Measurements from ENCODE around the gene ELL. TPM values are rescaled to one million over a fixed set of nuclear protein-coding genes. Genes with fewer than 3 reads are reported as not detected.
A peak's percentile ranks its signal among the peaks of the same experiment; 100 is the strongest.

Gene ELL
- total and polyA plus RNA-seq, 2 donors from 2014 or later: 5.7 to 25.2 TPM

DNA sequence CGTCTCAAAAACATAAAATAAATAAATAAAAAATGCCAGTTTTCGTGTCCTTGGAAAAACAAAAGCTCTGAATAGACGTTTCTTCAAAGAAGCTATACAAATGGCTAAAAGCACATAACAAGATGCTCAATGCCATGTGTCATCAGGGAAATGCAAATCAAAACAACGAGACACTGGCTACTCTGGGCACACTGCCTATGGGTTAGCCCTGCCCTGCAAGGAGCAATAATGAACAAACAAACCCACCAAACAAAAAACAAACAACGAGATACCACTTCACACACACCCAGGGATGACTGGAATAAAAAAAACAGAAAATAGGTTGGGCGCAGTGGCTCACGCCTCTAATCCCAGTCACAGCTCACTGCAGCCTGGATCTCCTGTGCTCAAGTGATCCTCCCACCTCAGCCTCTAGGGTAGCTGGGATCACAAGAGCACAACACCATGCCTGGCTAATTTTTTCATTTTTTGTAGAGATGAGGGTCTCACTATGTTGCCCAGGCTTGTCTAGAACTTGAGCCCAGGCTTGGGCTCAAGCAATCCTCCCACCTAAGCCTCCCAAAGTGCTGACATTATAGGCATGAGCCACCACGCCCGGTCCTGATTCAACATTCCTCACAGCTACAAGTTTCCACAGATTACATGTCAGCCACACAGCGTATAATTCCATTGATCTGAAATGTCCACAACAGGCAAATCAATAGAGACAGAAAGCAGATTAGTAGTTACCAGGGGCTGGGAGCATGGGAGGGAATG, 68.4 kb downstream of the ELL start:
- Histone ChIP-seq H3K4me1 (ENCODE audit: control insufficient read depth in 2 of 3, insufficient read depth in 2 of 3, low read depth in 1 of 3, low read length in 3 of 3) (peaks cover 0 to 14% (median 4%) of the 10 kb centered on the region in 3 donors), H3K36me3 (ENCODE audit: control insufficient read depth in 2 of 3, insufficient read depth in 3 of 3, low read length in 3 of 3) (peaks cover 0 to 25% (median 23%) of the 10 kb centered on the region in 3 donors), H3K9me3 (ENCODE audit: control insufficient read depth in 2 of 3, insufficient read depth in 1 of 3, low read length in 3 of 3) (no peaks in the 10 kb centered on the region), H3K4me3 (ENCODE audit: low read length in 3 of 3) (no peak overlapping the region), H3K9ac (ENCODE audit: low read length in 3 of 3) (no peak overlapping the region), H3K27ac (ENCODE audit: low read depth in 2 of 2, low read length in 2 of 2) (no peak overlapping the region), H3K27me3 (ENCODE audit: control insufficient read depth, insufficient read depth, low read length) (no peaks in the 10 kb centered on the region)
- DNase-seq (no peak), FAIRE-seq (no peak)
- TF ChIP-seq, protein P1, sequence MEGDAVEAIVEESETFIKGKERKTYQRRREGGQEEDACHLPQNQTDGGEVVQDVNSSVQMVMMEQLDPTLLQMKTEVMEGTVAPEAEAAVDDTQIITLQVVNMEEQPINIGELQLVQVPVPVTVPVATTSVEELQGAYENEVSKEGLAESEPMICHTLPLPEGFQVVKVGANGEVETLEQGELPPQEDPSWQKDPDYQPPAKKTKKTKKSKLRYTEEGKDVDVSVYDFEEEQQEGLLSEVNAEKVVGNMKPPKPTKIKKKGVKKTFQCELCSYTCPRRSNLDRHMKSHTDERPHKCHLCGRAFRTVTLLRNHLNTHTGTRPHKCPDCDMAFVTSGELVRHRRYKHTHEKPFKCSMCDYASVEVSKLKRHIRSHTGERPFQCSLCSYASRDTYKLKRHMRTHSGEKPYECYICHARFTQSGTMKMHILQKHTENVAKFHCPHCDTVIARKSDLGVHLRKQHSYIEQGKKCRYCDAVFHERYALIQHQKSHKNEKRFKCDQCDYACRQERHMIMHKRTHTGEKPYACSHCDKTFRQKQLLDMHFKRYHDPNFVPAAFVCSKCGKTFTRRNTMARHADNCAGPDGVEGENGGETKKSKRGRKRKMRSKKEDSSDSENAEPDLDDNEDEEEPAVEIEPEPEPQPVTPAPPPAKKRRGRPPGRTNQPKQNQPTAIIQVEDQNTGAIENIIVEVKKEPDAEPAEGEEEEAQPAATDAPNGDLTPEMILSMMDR (IDR thresholded peaks at IDR 0.05; ENCODE audit: borderline replicate concordance, extremely low read depth, insufficient read depth): no peak
- intact Hi-C loops (cut with DNase I): no loop called here

DNA sequence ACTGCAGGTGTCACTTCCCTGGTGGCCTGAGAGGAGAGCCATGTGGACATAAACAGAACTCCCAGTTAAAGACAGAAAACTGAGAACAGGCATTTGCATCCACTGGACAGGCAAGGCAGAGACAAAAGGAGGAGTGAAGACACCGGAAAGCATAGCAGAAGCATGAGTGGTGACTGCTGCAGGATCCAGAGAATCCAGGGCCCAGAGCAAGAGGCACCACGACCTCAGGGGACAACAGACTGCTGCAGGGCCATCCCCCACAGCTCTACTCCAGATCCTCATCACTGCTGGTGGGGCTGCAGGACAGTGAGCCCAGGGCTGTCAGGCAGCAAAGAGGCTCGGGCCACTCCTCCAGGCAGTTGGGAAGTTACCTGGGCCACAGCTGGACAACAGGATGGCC, 69.5 kb downstream of the ELL start:
- TF ChIP-seq, protein P1 (IDR thresholded peaks at IDR 0.05; ENCODE audit: borderline replicate concordance, extremely low read depth, insufficient read depth): no peak
- Histone ChIP-seq H3K36me3 (ENCODE audit: control insufficient read depth in 2 of 3, insufficient read depth in 3 of 3, low read length in 3 of 3) (peaks cover 0 to 22% (median 16%) of the 10 kb centered on the region in 3 donors), H3K4me3 (ENCODE audit: low read length in 3 of 3) (no peak overlapping the region), H3K9ac (ENCODE audit: low read length in 3 of 3) (no peak overlapping the region), H3K27me3 (ENCODE audit: control insufficient read depth, insufficient read depth, low read length) (no peaks in the 10 kb centered on the region), H3K27ac (ENCODE audit: low read depth in 2 of 2, low read length in 2 of 2) (no peak overlapping the region), H3K4me1 (ENCODE audit: control insufficient read depth in 2 of 3, insufficient read depth in 2 of 3, low read depth in 1 of 3, low read length in 3 of 3) (peaks cover 0 to 7% (median 0%) of the 10 kb centered on the region in 3 donors), H3K9me3 (ENCODE audit: control insufficient read depth in 2 of 3, insufficient read depth in 1 of 3, low read length in 3 of 3) (no peaks in the 10 kb centered on the region)
- intact Hi-C loops (cut with DNase I): no loop called here
- DNase-seq: no peak
- no peak for FAIRE-seq

DNA sequence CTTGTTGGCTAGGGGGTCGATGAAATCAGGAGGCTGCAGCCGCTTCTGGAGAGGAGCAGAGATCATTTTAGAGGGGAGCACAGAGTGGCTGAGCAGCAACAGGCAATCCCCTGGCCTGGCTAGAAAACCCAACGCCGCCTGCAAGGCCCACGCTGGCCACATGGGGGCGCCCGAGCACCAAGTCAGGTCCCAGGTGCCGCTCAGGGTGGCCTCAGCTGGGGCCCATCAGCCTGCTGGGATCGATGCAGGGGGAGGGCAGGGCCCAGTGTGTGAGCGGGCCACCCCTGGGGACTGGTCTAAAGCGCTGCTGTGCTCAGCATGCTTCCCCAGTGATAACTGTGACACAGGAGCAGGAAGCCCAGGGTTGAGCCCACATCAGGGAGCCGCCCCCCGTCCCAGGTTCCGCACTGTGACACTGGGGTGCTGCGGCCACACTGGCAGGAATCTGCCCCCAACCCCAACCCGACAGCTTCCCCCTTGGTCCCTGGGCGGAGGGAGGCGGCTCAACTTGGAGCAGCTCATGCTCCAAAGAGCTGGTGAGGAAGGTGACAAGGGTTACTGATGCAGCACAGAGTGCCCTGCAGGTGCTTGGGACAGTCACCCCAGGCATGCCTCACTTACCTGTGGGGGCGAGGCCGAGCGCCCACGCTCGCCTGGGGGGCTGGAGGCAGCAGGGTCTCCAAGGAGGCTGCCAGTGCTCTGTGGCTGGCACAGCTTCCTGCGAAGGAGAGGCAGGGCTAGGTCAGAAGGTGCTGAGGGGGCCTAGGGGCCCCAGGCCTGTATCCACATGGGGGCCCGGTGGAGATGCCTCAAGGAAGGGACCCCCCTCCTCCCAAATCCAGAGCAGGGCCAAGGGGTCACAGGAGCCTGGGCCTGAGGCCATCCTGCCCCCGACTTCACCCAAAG, 70.7 kb downstream of the ELL start:
- no peak overlapping the region for H3K4me3 ChIP-seq (ENCODE audit: low read length in 3 of 3)
- H3K27ac ChIP-seq (ENCODE audit: low read depth in 2 of 2, low read length in 2 of 2): no peak overlapping the region
- no peaks in the 10 kb centered on the region for H3K27me3 ChIP-seq (ENCODE audit: control insufficient read depth, insufficient read depth, low read length)
- no peak for FAIRE-seq
- peak; percentile 84 to 95 (median 92) for DNase-seq
- intact Hi-C loops (cut with DNase I): no loop called here
- H3K36me3 ChIP-seq (ENCODE audit: control insufficient read depth in 2 of 3, insufficient read depth in 3 of 3, low read length in 3 of 3): peaks cover 0 to 30% (median 21%) of the 10 kb centered on the region in 3 donors
- peaks cover 0 to 8% (median 0%) of the 10 kb centered on the region in 3 donors for H3K4me1 ChIP-seq (ENCODE audit: control insufficient read depth in 2 of 3, insufficient read depth in 2 of 3, low read depth in 1 of 3, low read length in 3 of 3)
- H3K9me3 ChIP-seq (ENCODE audit: control insufficient read depth in 2 of 3, insufficient read depth in 1 of 3, low read length in 3 of 3): no peaks in the 10 kb centered on the region
- TF ChIP-seq, protein P1 (IDR thresholded peaks at IDR 0.05; ENCODE audit: borderline replicate concordance, extremely low read depth, insufficient read depth): peak; percentile 96
- H3K9ac ChIP-seq (ENCODE audit: low read length in 3 of 3): no peak overlapping the region

Data from kidney (tissue), 14 donors.